Epithelial cell of proximal tubule (primary cell): ENCODE data around the gene PDE4D. TPM values are rescaled to one million over a fixed set of nuclear protein-coding genes. Genes with fewer than 3 reads are reported as not detected.

Experiments used
- DNase-seq: peaks from one replicate; pipeline ENCODE4 v3.0.0-alpha.2; 2011; ENCODE audit warnings: low read depth
- H3K4me3 ChIP-seq: 2 replicates; pipeline ENCODE4 v1.5.1; 2011; ENCODE audit warnings: low read depth, mild to moderate bottlenecking, low read length
- CTCF ChIP-seq: conservative IDR thresholded peaks from 2 replicates; pipeline ENCODE4 v1.5.1; 2012; ENCODE audit warnings: low read depth, mild to moderate bottlenecking, low read length
- total RNA-seq: library from RNA; depleted of rRNA; stranded (reverse); fragments of >200 nt; gene quantifications from 2 replicates; pipeline ENCODE4 v1.2.3, GENCODE V29; 2015

Gene PDE4D
- total RNA-seq, 1 donor from 2014 or later: 18.4 TPM

GRCh38 chr5:59322894-59323293 lies 570.6 kb downstream of the PDE4D start:
- H3K4me3 ChIP-seq: no peak overlapping the region
- TF ChIP-seq CTCF: no peak
- no peak for DNase-seq

DNA sequence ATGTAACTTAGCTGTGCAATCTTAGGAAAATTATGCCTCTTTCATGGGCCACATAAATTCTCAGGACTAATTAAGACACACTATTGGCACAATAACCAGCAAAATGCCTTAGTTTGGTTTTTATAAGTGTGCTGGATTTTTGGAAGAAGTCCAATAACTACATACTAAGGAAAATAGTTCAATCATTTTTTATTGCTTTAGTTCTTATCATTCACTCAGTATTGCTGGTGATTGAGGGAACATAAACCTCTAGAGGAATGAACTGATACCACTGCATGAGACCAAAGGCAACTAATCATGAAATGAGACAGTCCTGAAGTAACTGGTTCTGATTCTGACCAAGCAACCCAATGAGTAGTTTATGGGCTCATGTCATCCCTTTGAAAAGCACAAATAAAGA lies 571.5 kb downstream of the PDE4D start:
- no peak for DNase-seq
- TF ChIP-seq CTCF: no peak

GRCh38 chr5:59321642-59322041 lies 571.9 kb downstream of the PDE4D start:
- no peak overlapping the region for H3K4me3 ChIP-seq
- no peak for DNase-seq
- TF ChIP-seq CTCF: no peak

More for the DNA sequence above, 571.5 kb downstream of the PDE4D start:
- H3K4me3 ChIP-seq: no peak overlapping the region

DNA sequence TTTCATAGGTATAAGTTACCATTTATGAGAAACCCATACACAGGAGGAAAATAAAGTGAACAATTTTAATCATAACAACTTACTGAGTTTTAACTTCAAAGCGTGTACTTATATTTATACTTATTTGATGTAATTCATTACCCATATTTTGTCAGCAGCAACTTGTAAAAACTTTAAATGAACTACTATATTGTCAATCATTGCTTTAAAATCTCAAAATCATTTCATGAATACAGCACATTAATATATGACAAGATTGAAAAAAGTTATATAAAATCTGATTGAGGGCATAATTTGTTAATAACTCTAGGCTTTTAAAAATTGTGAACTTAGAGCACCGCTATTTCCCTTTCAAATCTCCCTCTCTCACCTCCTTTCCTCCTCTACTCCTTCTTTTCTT lies 573.1 kb downstream of the PDE4D start:
- DNase-seq: no peak
- no peak for TF ChIP-seq CTCF
- no peak overlapping the region for H3K4me3 ChIP-seq

DNA sequence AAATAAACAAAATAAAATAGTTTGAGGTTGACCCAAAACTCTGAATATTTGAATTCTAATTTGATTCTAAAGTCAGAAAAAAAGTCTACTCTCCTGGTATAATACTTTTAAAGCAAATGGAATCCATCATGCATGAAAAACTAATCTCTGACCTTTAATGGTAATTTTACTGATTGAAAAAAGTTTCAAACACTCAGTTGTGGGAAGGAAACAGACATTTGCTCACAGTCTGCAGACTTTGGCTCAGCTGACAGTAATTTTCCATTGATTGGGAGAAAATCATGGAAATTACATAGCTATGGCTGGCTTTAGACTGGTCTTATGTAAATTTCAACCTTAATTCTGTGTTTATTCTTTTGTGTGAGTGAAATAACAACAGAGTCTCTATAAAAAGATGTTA lies 574.3 kb downstream of the PDE4D start:
- no peak for TF ChIP-seq CTCF
- no peak for DNase-seq
- H3K4me3 ChIP-seq: no peak overlapping the region

DNA sequence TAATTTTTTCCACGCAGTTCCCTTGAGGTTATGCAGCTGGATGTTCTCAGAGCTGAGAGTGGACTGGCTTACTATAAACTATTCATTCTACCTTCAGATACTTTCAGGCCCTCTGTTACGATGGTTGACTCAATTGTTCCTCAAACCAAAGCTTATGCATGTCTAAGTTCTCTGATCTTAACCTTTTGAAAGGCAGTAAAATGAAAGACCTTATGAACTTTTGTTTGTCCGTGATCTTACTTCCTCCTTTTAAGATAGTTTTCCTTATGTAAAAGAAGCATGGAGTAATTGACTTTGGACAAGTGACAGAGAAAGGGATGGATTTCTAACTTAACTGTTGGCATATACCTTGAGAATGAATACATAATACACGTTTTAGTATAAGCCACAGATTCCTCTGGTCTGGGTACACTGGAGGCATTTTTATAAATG lies 575.7 kb downstream of the PDE4D start:
- DNase-seq: no peak
- no peak for TF ChIP-seq CTCF
- H3K4me3 ChIP-seq: no peak overlapping the region

DNA sequence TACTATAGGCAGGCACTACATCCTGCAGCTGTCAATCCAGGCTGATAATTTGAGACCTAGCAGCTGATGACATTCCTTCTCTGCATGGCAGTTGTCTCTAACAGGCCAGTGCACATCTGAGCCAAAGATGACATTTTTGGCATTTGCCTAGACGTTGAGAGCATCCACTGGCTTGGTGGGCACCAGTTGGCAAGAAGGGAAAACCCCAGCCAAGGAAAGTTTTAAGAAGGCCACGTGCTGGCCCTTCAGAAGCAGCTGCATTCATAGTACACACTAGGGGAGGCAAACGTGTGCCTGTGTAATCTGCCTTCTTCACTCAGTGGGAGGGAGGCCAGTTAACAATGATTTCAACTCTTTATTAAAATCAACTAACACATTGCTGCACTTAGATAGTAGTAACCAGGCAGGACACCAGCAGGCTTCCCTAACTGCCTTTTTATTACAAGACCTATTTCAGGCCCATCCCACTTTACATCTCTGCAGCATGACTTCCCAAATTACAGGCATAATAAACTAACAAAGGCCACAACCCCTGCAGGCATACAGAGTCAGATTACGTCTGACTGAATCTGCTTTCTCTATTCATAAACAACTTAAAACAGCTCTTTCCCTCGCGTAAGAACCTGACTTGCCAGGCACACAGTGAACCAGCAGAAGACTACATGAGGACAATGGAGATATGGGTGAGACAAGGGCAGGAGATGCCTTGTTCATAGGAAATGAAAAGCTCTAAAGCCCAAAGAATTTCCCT lies 576.3 kb downstream of the PDE4D start:
- no peak for DNase-seq

More for the DNA sequence above, 576.3 kb downstream of the PDE4D start:
- TF ChIP-seq CTCF: no peak
- H3K4me3 ChIP-seq: no peak overlapping the region
